K562 (cell line): ENCODE data around the gene ZSWIM8. TPM values are rescaled to one million over a fixed set of nuclear protein-coding genes. Genes with fewer than 3 reads are reported as not detected.

ENCODE experiments used
- CCAR2 ChIP-seq: fragments of 200-400 bp; formaldehyde crosslinking; IDR thresholded peaks from 2 replicates; pipeline ENCODE4 v1.6.1; 2017; ENCODE audit warnings: mild to moderate bottlenecking, low read depth, low read length
- OTX1 ChIP-seq: fragments of 450-650 bp; formaldehyde crosslinking; IDR thresholded peaks from 2 replicates; pipeline ENCODE4 v1.4.0; 2022; ENCODE audit warnings: mild to moderate bottlenecking
- SMARCA5 ChIP-seq: fragments of 450-650 bp; IDR thresholded peaks from 2 replicates; pipeline ENCODE4 v1.6.1; 2016
- THRAP3 ChIP-seq: fragments of 450-650 bp; IDR thresholded peaks from 2 replicates; pipeline ENCODE4 v1.6.1; 2016; ENCODE audit warnings: mild to moderate bottlenecking, inconsistent platforms, borderline replicate concordance
- ZBED1 ChIP-seq: IDR thresholded peaks from 2 replicates; pipeline ENCODE4 v1.6.1; 2014
- polyA plus RNA-seq, 8 experiments: library from polyadenylated mRNA; depleted of rRNA in 4 of 8; stranded (reverse) in 5 of 8; unstranded in 3 of 8; fragments of >200 nt; fragmentation: Nextera tagmentation in 2 of 8; fragmentation: Illumina TruSeq in 1 of 8; extraction: Ambion mirVana in 2 of 8; extraction: Trizol in 1 of 8; gene quantifications; 2 replicates each; pipeline versions ENCODE4 v1.2.1 to v1.2.3, GENCODE V29; 2011 to 2014; ENCODE audit warnings: inconsistent platforms in 1 of 8, missing spikeins in 1 of 8
- total RNA-seq, 7 experiments: library from RNA; depleted of rRNA in 6 of 7; stranded (reverse); fragments of >200 nt in 6 of 7; fragmentation: Illumina TruSeq in 2 of 7; extraction: Trizol in 2 of 7; gene quantifications; 2 replicates each; pipeline versions ENCODE4 v1.2.1 to v1.2.3, GENCODE V29; 2011 to 2021; ENCODE audit warnings: low replicate concordance in 1 of 7
- TF ChIP-seq, protein P1 (sequence below): fragments of 450-650 bp; IDR thresholded peaks from 2 replicates; pipeline ENCODE4 v1.6.1; 2014; ENCODE audit warnings: low read depth, mild to moderate bottlenecking, moderate library complexity, borderline replicate concordance
- TF ChIP-seq, protein P2 (sequence below): fragments of 200-800 bp; sonication (Bioruptor generic); IDR thresholded peaks from 2 replicates; pipeline ENCODE4 v1.6.1; 2017; ENCODE audit warnings: missing genetic modification characterization, missing compliant biosample characterization
- TF ChIP-seq, protein P3 (sequence below): fragments of 250-450 bp; sonication (Bioruptor Pico); IDR thresholded peaks from 2 replicates; pipeline ENCODE4 v1.8.0; 2021; ENCODE audit warnings: moderate library complexity, mild to moderate bottlenecking, inconsistent platforms
- TF ChIP-seq, protein P4 (sequence below): fragments of 250-450 bp; sonication (Bioruptor Pico); IDR thresholded peaks from 2 replicates; pipeline ENCODE4 v1.5.0; 2021; ENCODE audit warnings: mild to moderate bottlenecking, moderate library complexity

Gene ZSWIM8
- total and polyA plus RNA-seq, 9 of the 15 experiments (the other 6 are each of a cell fraction or from before 2014, with no cell fraction given), result 5.6 to 47.8 (median 26.7) TPM

DNA sequence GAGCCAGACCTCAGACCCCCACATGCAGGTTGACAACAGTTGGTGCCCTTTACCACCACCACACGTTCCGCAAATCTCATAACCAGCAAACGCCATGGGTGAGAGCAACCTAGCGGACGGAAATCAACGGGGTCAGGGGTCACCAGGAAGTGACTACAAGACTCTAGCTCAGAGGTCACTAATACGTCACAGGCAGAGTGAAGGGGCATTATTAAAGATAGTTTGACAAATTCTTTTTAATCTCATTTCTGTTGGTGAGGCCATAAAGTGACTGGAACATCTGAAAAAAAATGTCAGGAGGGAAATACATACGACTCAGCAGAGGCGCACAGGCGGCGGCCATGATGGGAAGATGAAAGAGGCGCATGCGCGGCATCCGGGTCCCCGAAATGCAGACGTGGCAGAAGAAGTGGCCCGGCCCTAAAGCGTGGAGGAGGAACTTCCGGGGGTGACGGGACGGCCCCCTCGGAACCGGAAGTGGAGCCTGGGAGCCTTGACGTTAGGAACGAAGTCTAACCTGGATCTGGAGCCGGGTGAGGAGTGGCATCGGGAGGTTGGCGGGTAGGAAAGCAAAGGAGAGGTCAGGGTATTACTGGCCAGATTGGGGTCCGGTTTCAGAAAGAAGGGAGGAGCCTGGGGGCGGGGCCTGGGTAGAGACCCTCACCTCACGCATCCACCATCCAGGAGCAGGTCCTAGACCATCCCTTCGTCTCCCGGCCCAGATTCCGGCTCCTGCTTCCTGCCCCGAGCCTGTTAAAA, 41.3 kb upstream of the ZSWIM8 start, which contains the start of gene SEC24C (continued):
- no peak for TF ChIP-seq THRAP3
- TF ChIP-seq, protein P1, sequence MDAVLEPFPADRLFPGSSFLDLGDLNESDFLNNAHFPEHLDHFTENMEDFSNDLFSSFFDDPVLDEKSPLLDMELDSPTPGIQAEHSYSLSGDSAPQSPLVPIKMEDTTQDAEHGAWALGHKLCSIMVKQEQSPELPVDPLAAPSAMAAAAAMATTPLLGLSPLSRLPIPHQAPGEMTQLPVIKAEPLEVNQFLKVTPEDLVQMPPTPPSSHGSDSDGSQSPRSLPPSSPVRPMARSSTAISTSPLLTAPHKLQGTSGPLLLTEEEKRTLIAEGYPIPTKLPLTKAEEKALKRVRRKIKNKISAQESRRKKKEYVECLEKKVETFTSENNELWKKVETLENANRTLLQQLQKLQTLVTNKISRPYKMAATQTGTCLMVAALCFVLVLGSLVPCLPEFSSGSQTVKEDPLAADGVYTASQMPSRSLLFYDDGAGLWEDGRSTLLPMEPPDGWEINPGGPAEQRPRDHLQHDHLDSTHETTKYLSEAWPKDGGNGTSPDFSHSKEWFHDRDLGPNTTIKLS, result peak; percentile 100
- TF ChIP-seq, protein P2, sequence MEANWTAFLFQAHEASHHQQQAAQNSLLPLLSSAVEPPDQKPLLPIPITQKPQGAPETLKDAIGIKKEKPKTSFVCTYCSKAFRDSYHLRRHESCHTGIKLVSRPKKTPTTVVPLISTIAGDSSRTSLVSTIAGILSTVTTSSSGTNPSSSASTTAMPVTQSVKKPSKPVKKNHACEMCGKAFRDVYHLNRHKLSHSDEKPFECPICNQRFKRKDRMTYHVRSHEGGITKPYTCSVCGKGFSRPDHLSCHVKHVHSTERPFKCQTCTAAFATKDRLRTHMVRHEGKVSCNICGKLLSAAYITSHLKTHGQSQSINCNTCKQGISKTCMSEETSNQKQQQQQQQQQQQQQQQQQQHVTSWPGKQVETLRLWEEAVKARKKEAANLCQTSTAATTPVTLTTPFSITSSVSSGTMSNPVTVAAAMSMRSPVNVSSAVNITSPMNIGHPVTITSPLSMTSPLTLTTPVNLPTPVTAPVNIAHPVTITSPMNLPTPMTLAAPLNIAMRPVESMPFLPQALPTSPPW (CRISPR knock-in tag), result peak; percentile 93
- TF ChIP-seq, protein P3, sequence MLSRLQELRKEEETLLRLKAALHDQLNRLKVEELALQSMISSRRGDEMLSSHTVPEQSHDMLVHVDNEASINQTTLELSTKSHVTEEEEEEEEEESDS, result no peak
- TF ChIP-seq SMARCA5, result no peak
- TF ChIP-seq CCAR2, result no peak
- peak; percentile 65 for TF ChIP-seq ZBED1
- peak; percentile 77; the same call in 1 of the 2 replicates for TF ChIP-seq OTX1 (CRISPR knock-in tag)
- TF ChIP-seq, protein P4, sequence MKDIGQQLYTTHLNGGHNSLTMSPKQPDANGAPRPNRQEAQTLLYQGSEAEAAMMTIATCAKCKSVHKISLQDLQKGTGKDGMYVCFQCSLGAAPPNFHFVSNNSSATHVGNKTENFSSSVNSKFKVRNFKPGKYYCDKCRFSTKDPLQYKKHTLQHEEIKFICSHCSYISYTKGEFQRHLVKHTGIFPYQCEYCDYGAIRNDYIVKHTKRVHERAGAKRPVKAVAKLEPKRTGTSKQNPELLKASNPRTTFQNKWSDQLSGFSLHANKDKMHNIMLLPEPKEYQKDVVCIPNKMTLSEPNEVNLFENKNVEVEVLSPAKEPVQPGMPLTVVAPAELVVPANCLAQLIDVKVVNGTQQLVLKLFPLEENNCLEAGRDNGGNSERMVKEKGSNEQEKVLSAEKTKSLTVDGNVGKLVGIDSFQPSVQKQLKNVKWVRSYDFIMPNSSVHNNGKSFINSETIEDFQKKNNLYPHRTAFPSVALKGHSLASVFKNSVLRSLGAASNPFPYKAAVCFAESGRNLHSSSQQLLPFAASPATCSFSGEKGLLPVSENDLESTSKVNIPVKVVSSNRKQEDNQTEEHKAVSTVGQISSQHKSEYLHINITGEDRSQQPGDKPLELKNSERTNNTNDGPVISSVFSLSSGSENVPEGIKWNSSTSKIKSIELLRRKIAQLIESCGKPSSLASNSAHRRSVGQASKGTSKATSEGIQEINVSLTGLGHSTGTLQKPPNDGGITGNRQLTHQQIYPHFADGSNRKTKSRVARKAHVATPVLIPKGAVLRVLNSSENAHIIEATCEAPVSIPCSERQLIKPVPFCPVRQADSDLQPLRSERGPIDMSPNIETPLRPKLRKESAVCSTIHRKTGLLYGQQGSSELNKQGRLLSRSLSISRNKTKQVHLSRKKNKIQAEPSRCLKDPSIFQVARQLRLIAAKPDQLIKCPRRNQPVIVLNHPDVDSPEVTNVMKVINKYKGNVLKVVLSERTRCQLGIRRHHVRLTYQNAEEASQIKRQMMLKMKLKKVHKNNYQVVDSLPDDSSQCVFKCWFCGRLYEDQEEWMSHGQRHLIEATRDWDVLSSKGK (CRISPR knock-in tag), result no peak
